Sigmoid colon (tissue), 7 donors: Measurements from ENCODE around the gene CCNF. TPM values are rescaled to one million over a fixed set of nuclear protein-coding genes. Genes with fewer than 3 reads are reported as not detected.

Experiments used
- DNase-seq: peaks from one replicate; pipeline ENCODE4 v3.0.0-alpha.2; 2019
- H3K27ac ChIP-seq, 4 donors: fragments of 200-600 bp; sonication (generic); one replicate each; pipeline ENCODE4 v1.5.1; 2016 to 2019; ENCODE audit warnings: mild to moderate bottlenecking in 1 of 4
- H3K27me3 ChIP-seq, 3 donors: fragments of 200-600 bp; sonication (generic); one replicate each; pipeline ENCODE4 v1.5.1; 2019; ENCODE audit warnings: mild to moderate bottlenecking in 1 of 3
- H3K36me3 ChIP-seq, 4 donors: fragments of 200-600 bp; sonication (generic); one replicate each; pipeline ENCODE4 v1.5.1; 2016 to 2019
- H3K4me1 ChIP-seq, 4 donors: fragments of 200-600 bp; sonication (generic); one replicate each; pipeline ENCODE4 v1.5.1; 2017 to 2019
- H3K4me3 ChIP-seq, 4 donors: fragments of 200-600 bp; sonication (generic); one replicate each; pipeline ENCODE4 v1.5.1; 2017 to 2019; ENCODE audit warnings: mild to moderate bottlenecking in 2 of 4, moderate library complexity in 1 of 4
- H3K9me3 ChIP-seq, 4 donors: fragments of 200-600 bp in 3 of 4; sonication (generic) in 3 of 4; one replicate each; pipeline versions ENCODE4 v1.5.1 to v1.6.1; 2013 to 2019
- CTCF ChIP-seq, 4 experiments: fragments of 450-650 bp in 3 of 4; fragments of 200-600 bp in 1 of 4; IDR thresholded peaks; one replicate each; pipeline ENCODE4 v1.5.1; 2016 to 2019; ENCODE audit warnings: antibody characterized with exemption in 4 of 4, mild to moderate bottlenecking in 3 of 4, moderate library complexity in 2 of 4
- EP300 ChIP-seq, 4 donors: sonication (generic); formaldehyde crosslinking; IDR thresholded peaks; one replicate each; pipeline ENCODE4 v1.6.1; 2017; ENCODE audit warnings: antibody characterized with exemption in 4 of 4
- POLR2A ChIP-seq, 2 donors: fragments of 450-650 bp; IDR thresholded peaks; one replicate each; pipeline ENCODE4 v1.6.1; 2016; ENCODE audit warnings: antibody characterized with exemption in 2 of 2, mild to moderate bottlenecking in 2 of 2, moderate library complexity in 2 of 2
- POLR2AphosphoS5 ChIP-seq, 4 donors: sonication (generic); formaldehyde crosslinking; IDR thresholded peaks; one replicate each; pipeline ENCODE4 v1.6.1; 2017; ENCODE audit warnings: antibody characterized with exemption in 4 of 4
- WGBS, 2 donors: extraction: QIAGEN DNeasy Blood & Tissue Kit; methylation state at CpG; one replicate each; pipeline ENCODE4 v1.1.7; 2013; 5-methylcytosine and 5-hydroxymethylcytosine counted together
- intact Hi-C: fragments of 100-400 bp; cut with DNase I; formaldehyde crosslinking; loops from one replicate; pipeline ENCODE4 v1.15.1; 2023
- polyA plus RNA-seq, 3 donors: library from polyadenylated mRNA; stranded (reverse); fragments of 200-250 nt; gene quantifications; one replicate each; pipeline ENCODE4 v1.2.3, GENCODE V29; 2013
- small RNA-seq, 3 donors: library from RNA; depleted of rRNA; stranded (forward); fragments of <200 nt; gene quantifications; one replicate each; pipeline ENCODE3, GENCODE V24; 2016
- total RNA-seq, 4 donors: library from RNA; depleted of rRNA; stranded (reverse); fragments of >200 nt; gene quantifications; one replicate each; pipeline ENCODE4 v1.1.0, GENCODE V29; 2016
- donor health status: healthy with polysubstance abuse.
- donor health status: Bipolar disorder and iron deficiency.
- donor health status: healthy.

Gene CCNF
- total and polyA plus RNA-seq, 7 donors: 0.60 to 11.6 (median 1.2) TPM

- 86 to 88% methylated on average over 18 of the region's 18 CpGs for WGBS, 2 donors
- Histone ChIP-seq H3K9me3 (no peaks in the 10 kb centered on the region), H3K27ac (peak overlapping the region in 3 of 4 donors; percentile 43 to 70 (median 46)), H3K4me3 (peak overlapping the region in 1 of 4 donors; percentile 35), H3K27me3 (no peaks in the 10 kb centered on the region), H3K4me1 (peaks cover 0 to 41% (median 25%) of the 10 kb centered on the region in 4 donors), H3K36me3 (peaks cover 0 to 16% (median 4%) of the 10 kb centered on the region in 4 donors)
- no peak for TF ChIP-seq POLR2AphosphoS5 (IDR thresholded peaks at IDR 0.05)
- no peak for TF ChIP-seq POLR2A (IDR thresholded peaks at IDR 0.05)
- TF ChIP-seq CTCF (IDR thresholded peaks at IDR 0.05): no peak
- no peak for TF ChIP-seq EP300 (IDR thresholded peaks at IDR 0.05)
- DNase-seq: no peak
- intact Hi-C loops: loop anchor here (1.0 to 10.0 kb wide), 5 partner anchors 27 to 227 kb away; partner anchors contain the start of genes ABCA3, CCNF and TBC1D24
These were observed 73.0 kb downstream of the CCNF start for GRCh38 chr16:2501946-2502895.

- Histone ChIP-seq H3K9me3 (no peaks in the 10 kb centered on the region), H3K36me3 (no peaks in the 10 kb centered on the region), H3K27ac (no peak overlapping the region), H3K4me1 (peaks cover 0 to 25% (median 14%) of the 10 kb centered on the region in 4 donors), H3K4me3 (no peak overlapping the region), H3K27me3 (no peaks in the 10 kb centered on the region)
- no peak for TF ChIP-seq EP300 (IDR thresholded peaks at IDR 0.05)
- TF ChIP-seq POLR2AphosphoS5 (IDR thresholded peaks at IDR 0.05): no peak
- no peak for TF ChIP-seq POLR2A (IDR thresholded peaks at IDR 0.05)
- TF ChIP-seq CTCF (IDR thresholded peaks at IDR 0.05): no peak
- DNase-seq: no peak
- intact Hi-C loops: loop anchor here (10.0 kb wide), 1 partner anchor 231 kb away; no protein-coding TSS in a partner anchor
- WGBS, 2 donors: 92 to 94% methylated on average over 14 of the region's 14 CpGs
These were observed 76.4 kb downstream of the CCNF start for GRCh38 chr16:2505695-2506094.

GRCh38 chr16:2507052-2507659 lies 77.9 kb downstream of the CCNF start:
- TF ChIP-seq POLR2A (IDR thresholded peaks at IDR 0.05): no peak
- no peak for TF ChIP-seq EP300 (IDR thresholded peaks at IDR 0.05)
- no peak for TF ChIP-seq CTCF (IDR thresholded peaks at IDR 0.05)
- peak in 1 of 4 donors; percentile 17 for TF ChIP-seq POLR2AphosphoS5 (IDR thresholded peaks at IDR 0.05)
- 60 to 85% methylated on average over 14 of the region's 14 CpGs for WGBS, 2 donors
- Histone ChIP-seq H3K27me3 (no peaks in the 10 kb centered on the region), H3K36me3 (no peaks in the 10 kb centered on the region), H3K4me3 (no peak overlapping the region), H3K9me3 (no peaks in the 10 kb centered on the region), H3K4me1 (peaks cover 0 to 21% (median 13%) of the 10 kb centered on the region in 4 donors), H3K27ac (peak overlapping the region in 3 of 4 donors; percentile 43 to 65 (median 58))
- DNase-seq: peak; percentile 76
- intact Hi-C loops: loop anchor here (10.0 kb wide), 1 partner anchor 232 kb away; no protein-coding TSS in a partner anchor

GRCh38 chr16:2507665-2508064 lies 78.4 kb downstream of the CCNF start:
- H3K27ac ChIP-seq: peak overlapping the region in 3 of 4 donors; percentile 43 to 65 (median 58)
- TF ChIP-seq POLR2AphosphoS5 (IDR thresholded peaks at IDR 0.05) (peak in 2 of 4 donors; percentile 14 to 34), CTCF (IDR thresholded peaks at IDR 0.05) (no peak)
- intact Hi-C loops: loop anchor here (10.0 kb wide), 1 partner anchor 233 kb away; no protein-coding TSS in a partner anchor

More at GRCh38 chr16:2507665-2508064, 78.4 kb downstream of the CCNF start:
- no peaks in the 10 kb centered on the region for H3K36me3 ChIP-seq
- peaks cover 0 to 18% (median 13%) of the 10 kb centered on the region in 4 donors for H3K4me1 ChIP-seq
- no peaks in the 10 kb centered on the region for H3K9me3 ChIP-seq
- peak; percentile 80 for DNase-seq
- no peak overlapping the region for H3K4me3 ChIP-seq
- H3K27me3 ChIP-seq: no peaks in the 10 kb centered on the region
- 83 to 94% methylated on average over 11 of the region's 11 CpGs for WGBS, 2 donors

Small RNA genes within 50 kb of the gene (small RNA-seq; reads per million reads assigned to genes)
- gene MIR6768: 0 reads per million in 3 donors

Other genes starting within 250 kb of the CCNF start
- under 1 TPM in 3 of 4 donors, not detected in 1; 0.27 to 0.55 (median 0.36) TPM for gene CASKIN1, start 232.8 kb upstream of the CCNF start, total RNA-seq
- gene CASKIN1, start 232.8 kb upstream of the CCNF start, polyA plus RNA-seq: under 1 TPM; under 0.01 to 0.44 (median 0.23) TPM
- 10 to 100 TPM; 30.6 to 48.5 (median 37.1) TPM for gene MLST8, start 224.0 kb upstream of the CCNF start, total RNA-seq
- 10 to 100 TPM; 41.4 to 58.7 (median 42.0) TPM for gene MLST8, start 224.0 kb upstream of the CCNF start, polyA plus RNA-seq
- 10 to 100 TPM in 1 of 4 donors, 1 to 10 TPM in 3; 1.8 to 21.3 (median 4.7) TPM for gene BRICD5, start 218.6 kb upstream of the CCNF start, total RNA-seq
- 1 to 10 TPM in 1 of 3 donors, not detected in 2; 8.3 TPM for gene BRICD5, start 218.6 kb upstream of the CCNF start, polyA plus RNA-seq
- 10 to 100 TPM in 2 of 4 donors, 1 to 10 TPM in 2; 9.0 to 14.4 (median 10.0) TPM for gene PGP, start 214.6 kb upstream of the CCNF start, total RNA-seq
- gene PGP, start 214.6 kb upstream of the CCNF start, polyA plus RNA-seq: 10 to 100 TPM in 2 of 3 donors, 1 to 10 TPM in 1; 6.0 to 20.2 (median 11.1) TPM
- gene E4F1, start 205.9 kb upstream of the CCNF start, total RNA-seq: 10 to 100 TPM; 17.4 to 26.9 (median 22.0) TPM
- gene E4F1, start 205.9 kb upstream of the CCNF start, polyA plus RNA-seq: 10 to 100 TPM; 10.8 to 25.3 (median 13.4) TPM
- gene DNASE1L2, start 193.0 kb upstream of the CCNF start, total RNA-seq: under 1 TPM in 3 of 4 donors, not detected in 1; 0.36 to 0.82 (median 0.81) TPM
- under 1 TPM in 1 of 3 donors, not detected in 2; 0.93 TPM for gene DNASE1L2, start 193.0 kb upstream of the CCNF start, polyA plus RNA-seq
- 10 to 100 TPM; 50.2 to 87.2 (median 67.0) TPM for gene ECI1, start 177.9 kb upstream of the CCNF start, total RNA-seq
- gene ECI1, start 177.9 kb upstream of the CCNF start, polyA plus RNA-seq: 100 to 1,000 TPM in 2 of 3 donors, 10 to 100 TPM in 1; 84.8 to 136 (median 121) TPM
- gene RNPS1, start 161.3 kb upstream of the CCNF start, total RNA-seq: 100 to 1,000 TPM; 110 to 145 (median 128) TPM
- 100 to 1,000 TPM; 111 to 171 (median 112) TPM for gene RNPS1, start 161.3 kb upstream of the CCNF start, polyA plus RNA-seq
- 10 to 100 TPM in 1 of 4 donors, 1 to 10 TPM in 3; 4.9 to 21.3 (median 7.4) TPM for gene ABCA3, start 88.7 kb upstream of the CCNF start, total RNA-seq
- gene ABCA3, start 88.7 kb upstream of the CCNF start, polyA plus RNA-seq: 1 to 10 TPM in 1 of 3 donors, under 1 TPM in 2; 0.46 to 4.2 (median 0.60) TPM
- 1 to 10 TPM in 1 of 4 donors, not detected in 3; 8.3 TPM for gene TEDC2, start 30.7 kb downstream of the CCNF start, total RNA-seq
- 10 to 100 TPM in 1 of 3 donors, 1 to 10 TPM in 1, under 1 TPM in 1; 0.60 to 10.6 (median 2.3) TPM for gene TEDC2, start 30.7 kb downstream of the CCNF start, polyA plus RNA-seq
- gene NTN3, start 41.9 kb downstream of the CCNF start, total RNA-seq: under 1 TPM in 1 of 4 donors, not detected in 3; 0.83 TPM
- gene NTN3, start 41.9 kb downstream of the CCNF start, polyA plus RNA-seq: under 1 TPM in 1 of 3 donors, not detected in 2; 0.13 TPM
- gene TBC1D24, start 45.7 kb downstream of the CCNF start, total RNA-seq: 10 to 100 TPM in 2 of 4 donors, 1 to 10 TPM in 2; 5.9 to 16.1 (median 10.5) TPM
- 1 to 10 TPM in 2 of 3 donors, under 1 TPM in 1; 0.60 to 6.5 (median 1.4) TPM for gene TBC1D24, start 45.7 kb downstream of the CCNF start, polyA plus RNA-seq
- gene ATP6V0C, start 84.5 kb downstream of the CCNF start, total RNA-seq: 10 to 100 TPM; 33.2 to 51.5 (median 42.5) TPM
- 100 to 1,000 TPM in 1 of 3 donors, 10 to 100 TPM in 2; 79.3 to 233 (median 99.0) TPM for gene ATP6V0C, start 84.5 kb downstream of the CCNF start, polyA plus RNA-seq
- 10 to 100 TPM; 23.3 to 25.3 (median 24.4) TPM for gene AMDHD2, start 90.9 kb downstream of the CCNF start, total RNA-seq
- gene AMDHD2, start 90.9 kb downstream of the CCNF start, polyA plus RNA-seq: 10 to 100 TPM; 21.0 to 39.4 (median 21.5) TPM
- not detected for gene CEMP1, start 102.0 kb downstream of the CCNF start, total RNA-seq
- gene CEMP1, start 102.0 kb downstream of the CCNF start, polyA plus RNA-seq: 1 to 10 TPM in 1 of 3 donors, under 1 TPM in 1, not detected in 1; 0.90 to 1.2 TPM
- gene PDPK1, start 108.6 kb downstream of the CCNF start, total RNA-seq: 10 to 100 TPM; 22.7 to 32.2 (median 31.0) TPM
- gene PDPK1, start 108.6 kb downstream of the CCNF start, polyA plus RNA-seq: 10 to 100 TPM; 24.0 to 31.1 (median 31.0) TPM